ENCODE data around the gene GIMD1. TPM values are rescaled to one million over a fixed set of nuclear protein-coding genes. Genes with fewer than 3 reads are reported as not detected.

The GIMD1 gene
- total and polyA plus RNA-seq, 2 experiments from 2014 or later = not detected

DNA sequence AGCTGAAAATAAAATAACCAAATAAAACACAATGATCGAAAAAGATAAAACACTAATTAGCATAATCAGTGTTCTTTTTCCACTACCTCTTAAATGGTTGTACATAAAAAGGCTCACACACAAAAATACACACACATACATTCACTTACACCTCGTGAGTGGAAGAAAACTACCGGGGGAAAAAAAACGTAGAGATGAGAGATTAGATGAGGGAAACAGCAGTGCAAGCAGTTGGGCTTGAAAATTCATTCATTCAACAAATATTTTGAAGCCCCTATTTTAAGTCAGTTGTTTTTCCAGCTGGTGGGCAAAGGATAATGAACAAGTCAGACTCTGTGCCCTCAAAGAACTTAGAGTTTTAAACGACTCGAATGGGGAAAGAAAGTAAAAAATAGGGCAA lies 53.6 kb downstream of the GIMD1 start:
- no peaks in the 10 kb centered on the region for H3K4me1 ChIP-seq (ENCODE audit: insufficient read depth)
- H3F3A ChIP-seq (replicated peaks; ENCODE audit: low read depth) = no peaks in the 10 kb centered on the region
- H3K9me3 Mint-ChIP-seq = peaks cover 1% of the 10 kb centered on the region; the same call in 1 of the 3 replicates
- H3K4me1 Mint-ChIP-seq = peaks cover 4% of the 10 kb centered on the region
- TF ChIP-seq NANOG (IDR thresholded peaks at IDR 0.05; ENCODE audit: borderline replicate concordance) (no peak), EZH2phosphoT487 (IDR thresholded peaks at IDR 0.05; ENCODE audit: unreplicated experiment) (no peak), EZH2 (IDR thresholded peaks at IDR 0.05; ENCODE audit: low read depth, unreplicated experiment) (no peak), ZNF331 (CRISPR knock-in tag; IDR thresholded peaks at IDR 0.05; ENCODE audit: low read depth) (no peak), JUNB (IDR thresholded peaks at IDR 0.05; ENCODE audit: unreplicated experiment) (no peak), STAT1 (IDR thresholded peaks at IDR 0.05; ENCODE audit: unreplicated experiment) (no peak), CREB1 (CRISPR knock-in tag; IDR thresholded peaks at IDR 0.05; ENCODE audit: low read depth) (no peak)
- TF ChIP-seq, protein P1, sequence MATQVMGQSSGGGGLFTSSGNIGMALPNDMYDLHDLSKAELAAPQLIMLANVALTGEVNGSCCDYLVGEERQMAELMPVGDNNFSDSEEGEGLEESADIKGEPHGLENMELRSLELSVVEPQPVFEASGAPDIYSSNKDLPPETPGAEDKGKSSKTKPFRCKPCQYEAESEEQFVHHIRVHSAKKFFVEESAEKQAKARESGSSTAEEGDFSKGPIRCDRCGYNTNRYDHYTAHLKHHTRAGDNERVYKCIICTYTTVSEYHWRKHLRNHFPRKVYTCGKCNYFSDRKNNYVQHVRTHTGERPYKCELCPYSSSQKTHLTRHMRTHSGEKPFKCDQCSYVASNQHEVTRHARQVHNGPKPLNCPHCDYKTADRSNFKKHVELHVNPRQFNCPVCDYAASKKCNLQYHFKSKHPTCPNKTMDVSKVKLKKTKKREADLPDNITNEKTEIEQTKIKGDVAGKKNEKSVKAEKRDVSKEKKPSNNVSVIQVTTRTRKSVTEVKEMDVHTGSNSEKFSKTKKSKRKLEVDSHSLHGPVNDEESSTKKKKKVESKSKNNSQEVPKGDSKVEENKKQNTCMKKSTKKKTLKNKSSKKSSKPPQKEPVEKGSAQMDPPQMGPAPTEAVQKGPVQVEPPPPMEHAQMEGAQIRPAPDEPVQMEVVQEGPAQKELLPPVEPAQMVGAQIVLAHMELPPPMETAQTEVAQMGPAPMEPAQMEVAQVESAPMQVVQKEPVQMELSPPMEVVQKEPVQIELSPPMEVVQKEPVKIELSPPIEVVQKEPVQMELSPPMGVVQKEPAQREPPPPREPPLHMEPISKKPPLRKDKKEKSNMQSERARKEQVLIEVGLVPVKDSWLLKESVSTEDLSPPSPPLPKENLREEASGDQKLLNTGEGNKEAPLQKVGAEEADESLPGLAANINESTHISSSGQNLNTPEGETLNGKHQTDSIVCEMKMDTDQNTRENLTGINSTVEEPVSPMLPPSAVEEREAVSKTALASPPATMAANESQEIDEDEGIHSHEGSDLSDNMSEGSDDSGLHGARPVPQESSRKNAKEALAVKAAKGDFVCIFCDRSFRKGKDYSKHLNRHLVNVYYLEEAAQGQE (IDR thresholded peaks at IDR 0.05; ENCODE audit: unreplicated experiment) = no peak
- TF ChIP-seq, protein P2, sequence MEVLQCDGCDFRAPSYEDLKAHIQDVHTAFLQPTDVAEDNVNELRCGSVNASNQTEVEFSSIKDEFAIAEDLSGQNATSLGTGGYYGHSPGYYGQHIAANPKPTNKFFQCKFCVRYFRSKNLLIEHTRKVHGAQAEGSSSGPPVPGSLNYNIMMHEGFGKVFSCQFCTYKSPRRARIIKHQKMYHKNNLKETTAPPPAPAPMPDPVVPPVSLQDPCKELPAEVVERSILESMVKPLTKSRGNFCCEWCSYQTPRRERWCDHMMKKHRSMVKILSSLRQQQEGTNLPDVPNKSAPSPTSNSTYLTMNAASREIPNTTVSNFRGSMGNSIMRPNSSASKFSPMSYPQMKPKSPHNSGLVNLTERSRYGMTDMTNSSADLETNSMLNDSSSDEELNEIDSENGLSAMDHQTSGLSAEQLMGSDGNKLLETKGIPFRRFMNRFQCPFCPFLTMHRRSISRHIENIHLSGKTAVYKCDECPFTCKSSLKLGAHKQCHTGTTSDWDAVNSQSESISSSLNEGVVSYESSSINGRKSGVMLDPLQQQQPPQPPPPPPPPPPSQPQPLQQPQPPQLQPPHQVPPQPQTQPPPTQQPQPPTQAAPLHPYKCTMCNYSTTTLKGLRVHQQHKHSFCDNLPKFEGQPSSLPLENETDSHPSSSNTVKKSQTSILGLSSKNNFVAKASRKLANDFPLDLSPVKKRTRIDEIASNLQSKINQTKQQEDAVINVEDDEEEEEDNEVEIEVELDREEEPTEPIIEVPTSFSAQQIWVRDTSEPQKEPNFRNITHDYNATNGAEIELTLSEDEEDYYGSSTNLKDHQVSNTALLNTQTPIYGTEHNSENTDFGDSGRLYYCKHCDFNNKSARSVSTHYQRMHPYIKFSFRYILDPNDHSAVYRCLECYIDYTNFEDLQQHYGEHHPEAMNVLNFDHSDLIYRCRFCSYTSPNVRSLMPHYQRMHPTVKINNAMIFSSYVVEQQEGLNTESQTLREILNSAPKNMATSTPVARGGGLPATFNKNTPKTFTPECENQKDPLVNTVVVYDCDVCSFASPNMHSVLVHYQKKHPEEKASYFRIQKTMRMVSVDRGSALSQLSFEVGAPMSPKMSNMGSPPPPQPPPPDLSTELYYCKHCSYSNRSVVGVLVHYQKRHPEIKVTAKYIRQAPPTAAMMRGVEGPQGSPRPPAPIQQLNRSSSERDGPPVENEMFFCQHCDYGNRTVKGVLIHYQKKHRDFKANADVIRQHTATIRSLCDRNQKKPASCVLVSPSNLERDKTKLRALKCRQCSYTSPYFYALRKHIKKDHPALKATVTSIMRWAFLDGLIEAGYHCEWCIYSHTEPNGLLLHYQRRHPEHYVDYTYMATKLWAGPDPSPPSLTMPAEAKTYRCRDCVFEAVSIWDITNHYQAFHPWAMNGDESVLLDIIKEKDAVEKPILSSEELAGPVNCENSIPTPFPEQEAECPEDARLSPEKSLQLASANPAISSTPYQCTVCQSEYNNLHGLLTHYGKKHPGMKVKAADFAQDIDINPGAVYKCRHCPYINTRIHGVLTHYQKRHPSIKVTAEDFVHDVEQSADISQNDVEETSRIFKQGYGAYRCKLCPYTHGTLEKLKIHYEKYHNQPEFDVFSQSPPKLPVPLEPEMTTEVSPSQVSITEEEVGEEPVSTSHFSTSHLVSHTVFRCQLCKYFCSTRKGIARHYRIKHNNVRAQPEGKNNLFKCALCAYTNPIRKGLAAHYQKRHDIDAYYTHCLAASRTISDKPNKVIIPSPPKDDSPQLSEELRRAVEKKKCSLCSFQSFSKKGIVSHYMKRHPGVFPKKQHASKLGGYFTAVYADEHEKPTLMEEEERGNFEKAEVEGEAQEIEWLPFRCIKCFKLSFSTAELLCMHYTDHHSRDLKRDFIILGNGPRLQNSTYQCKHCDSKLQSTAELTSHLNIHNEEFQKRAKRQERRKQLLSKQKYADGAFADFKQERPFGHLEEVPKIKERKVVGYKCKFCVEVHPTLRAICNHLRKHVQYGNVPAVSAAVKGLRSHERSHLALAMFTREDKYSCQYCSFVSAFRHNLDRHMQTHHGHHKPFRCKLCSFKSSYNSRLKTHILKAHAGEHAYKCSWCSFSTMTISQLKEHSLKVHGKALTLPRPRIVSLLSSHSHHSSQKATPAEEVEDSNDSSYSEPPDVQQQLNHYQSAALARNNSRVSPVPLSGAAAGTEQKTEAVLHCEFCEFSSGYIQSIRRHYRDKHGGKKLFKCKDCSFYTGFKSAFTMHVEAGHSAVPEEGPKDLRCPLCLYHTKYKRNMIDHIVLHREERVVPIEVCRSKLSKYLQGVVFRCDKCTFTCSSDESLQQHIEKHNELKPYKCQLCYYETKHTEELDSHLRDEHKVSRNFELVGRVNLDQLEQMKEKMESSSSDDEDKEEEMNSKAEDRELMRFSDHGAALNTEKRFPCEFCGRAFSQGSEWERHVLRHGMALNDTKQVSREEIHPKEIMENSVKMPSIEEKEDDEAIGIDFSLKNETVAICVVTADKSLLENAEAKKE (CRISPR knock-in tag; IDR thresholded peaks at IDR 0.05) = no peak
- TF ChIP-seq, protein P3, sequence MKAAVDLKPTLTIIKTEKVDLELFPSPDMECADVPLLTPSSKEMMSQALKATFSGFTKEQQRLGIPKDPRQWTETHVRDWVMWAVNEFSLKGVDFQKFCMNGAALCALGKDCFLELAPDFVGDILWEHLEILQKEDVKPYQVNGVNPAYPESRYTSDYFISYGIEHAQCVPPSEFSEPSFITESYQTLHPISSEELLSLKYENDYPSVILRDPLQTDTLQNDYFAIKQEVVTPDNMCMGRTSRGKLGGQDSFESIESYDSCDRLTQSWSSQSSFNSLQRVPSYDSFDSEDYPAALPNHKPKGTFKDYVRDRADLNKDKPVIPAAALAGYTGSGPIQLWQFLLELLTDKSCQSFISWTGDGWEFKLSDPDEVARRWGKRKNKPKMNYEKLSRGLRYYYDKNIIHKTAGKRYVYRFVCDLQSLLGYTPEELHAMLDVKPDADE (IDR thresholded peaks at IDR 0.05) = no peak
- TF ChIP-seq, protein P4, sequence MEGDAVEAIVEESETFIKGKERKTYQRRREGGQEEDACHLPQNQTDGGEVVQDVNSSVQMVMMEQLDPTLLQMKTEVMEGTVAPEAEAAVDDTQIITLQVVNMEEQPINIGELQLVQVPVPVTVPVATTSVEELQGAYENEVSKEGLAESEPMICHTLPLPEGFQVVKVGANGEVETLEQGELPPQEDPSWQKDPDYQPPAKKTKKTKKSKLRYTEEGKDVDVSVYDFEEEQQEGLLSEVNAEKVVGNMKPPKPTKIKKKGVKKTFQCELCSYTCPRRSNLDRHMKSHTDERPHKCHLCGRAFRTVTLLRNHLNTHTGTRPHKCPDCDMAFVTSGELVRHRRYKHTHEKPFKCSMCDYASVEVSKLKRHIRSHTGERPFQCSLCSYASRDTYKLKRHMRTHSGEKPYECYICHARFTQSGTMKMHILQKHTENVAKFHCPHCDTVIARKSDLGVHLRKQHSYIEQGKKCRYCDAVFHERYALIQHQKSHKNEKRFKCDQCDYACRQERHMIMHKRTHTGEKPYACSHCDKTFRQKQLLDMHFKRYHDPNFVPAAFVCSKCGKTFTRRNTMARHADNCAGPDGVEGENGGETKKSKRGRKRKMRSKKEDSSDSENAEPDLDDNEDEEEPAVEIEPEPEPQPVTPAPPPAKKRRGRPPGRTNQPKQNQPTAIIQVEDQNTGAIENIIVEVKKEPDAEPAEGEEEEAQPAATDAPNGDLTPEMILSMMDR (conservative IDR thresholded peaks at IDR 0.05; ENCODE audit: low read depth in 2 of 2) = no peak
- H3K4me3 Mint-ChIP-seq = no peak overlapping the region
- H3K27ac ChIP-seq (ENCODE audit: low read depth) = no peak overlapping the region
- H3K27ac Mint-ChIP-seq = peak overlapping the region; percentile 71
- no peaks in the 10 kb centered on the region for H3K27me3 ChIP-seq (ENCODE audit: insufficient read depth)
- peak overlapping the region; percentile 80 for H3K4me3 ChIP-seq
- DNase-seq (ENCODE audit: low spot score) (no peak), ATAC-seq (no peak)
- peaks cover 87% of the 10 kb centered on the region for H3K79me2 ChIP-seq (replicated peaks; ENCODE audit: insufficient read depth)
- no peaks in the 10 kb centered on the region for H3K9me2 ChIP-seq (ENCODE audit: insufficient read depth)
- no peak overlapping the region for H2AFZ ChIP-seq
- H4K20me1 ChIP-seq (replicated peaks; ENCODE audit: insufficient read depth) = no peaks in the 10 kb centered on the region
- peak overlapping the region; percentile 97 for H3K4me2 ChIP-seq
- peaks cover 8% of the 10 kb centered on the region for H3K36me3 Mint-ChIP-seq (ENCODE audit: low read depth)
- H3K27me3 Mint-ChIP-seq (ENCODE audit: insufficient read depth, low read depth, poor library complexity) = no peaks in the 10 kb centered on the region
- peaks cover 4% of the 10 kb centered on the region; the same call in 1 of the 2 replicates for H3K36me3 ChIP-seq (ENCODE audit: insufficient read depth)

Data from GM23338 (cell line).